ENCODE measurements around the gene MACROD2.

The MACROD2 gene

DNA sequence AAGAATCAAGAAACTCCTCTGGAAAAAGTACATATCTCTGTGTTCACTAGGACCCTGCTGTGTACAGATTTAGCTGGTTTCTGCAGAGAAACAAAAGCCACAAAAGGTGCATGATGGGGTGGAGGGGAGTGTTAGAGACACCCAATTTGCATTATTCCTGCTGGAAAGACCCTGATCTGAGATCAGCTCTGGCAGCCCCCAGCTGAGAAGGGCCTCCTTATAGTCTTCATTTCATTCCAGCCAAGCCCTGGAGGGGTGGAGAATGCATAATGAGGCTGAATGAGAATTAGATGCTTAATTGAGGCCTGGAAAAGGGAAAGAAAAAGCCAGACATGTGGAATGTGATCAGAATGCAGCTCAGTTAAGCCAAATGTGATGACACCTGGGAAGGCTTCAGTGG lies 2032.4 kb downstream of the MACROD2 start (continued):
- TF ChIP-seq, protein P1, sequence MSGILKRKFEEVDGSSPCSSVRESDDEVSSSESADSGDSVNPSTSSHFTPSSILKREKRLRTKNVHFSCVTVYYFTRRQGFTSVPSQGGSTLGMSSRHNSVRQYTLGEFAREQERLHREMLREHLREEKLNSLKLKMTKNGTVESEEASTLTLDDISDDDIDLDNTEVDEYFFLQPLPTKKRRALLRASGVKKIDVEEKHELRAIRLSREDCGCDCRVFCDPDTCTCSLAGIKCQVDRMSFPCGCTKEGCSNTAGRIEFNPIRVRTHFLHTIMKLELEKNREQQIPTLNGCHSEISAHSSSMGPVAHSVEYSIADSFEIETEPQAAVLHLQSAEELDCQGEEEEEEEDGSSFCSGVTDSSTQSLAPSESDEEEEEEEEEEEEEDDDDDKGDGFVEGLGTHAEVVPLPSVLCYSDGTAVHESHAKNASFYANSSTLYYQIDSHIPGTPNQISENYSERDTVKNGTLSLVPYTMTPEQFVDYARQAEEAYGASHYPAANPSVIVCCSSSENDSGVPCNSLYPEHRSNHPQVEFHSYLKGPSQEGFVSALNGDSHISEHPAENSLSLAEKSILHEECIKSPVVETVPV (CRISPR knock-in tag; IDR thresholded peaks at IDR 0.05) = no peak
- TF ChIP-seq ESRRG (CRISPR knock-in tag; IDR thresholded peaks at IDR 0.05) (no peak), CSDC2 (CRISPR knock-in tag; IDR thresholded peaks at IDR 0.05) (no peak), ZNF565 (CRISPR knock-in tag; conservative IDR thresholded peaks at IDR 0.05; ENCODE audit: low read depth) (no peak), ZC3H10 (CRISPR knock-in tag; IDR thresholded peaks at IDR 0.05) (no peak), ISL1 (CRISPR knock-in tag; IDR thresholded peaks at IDR 0.05) (no peak)

DNA sequence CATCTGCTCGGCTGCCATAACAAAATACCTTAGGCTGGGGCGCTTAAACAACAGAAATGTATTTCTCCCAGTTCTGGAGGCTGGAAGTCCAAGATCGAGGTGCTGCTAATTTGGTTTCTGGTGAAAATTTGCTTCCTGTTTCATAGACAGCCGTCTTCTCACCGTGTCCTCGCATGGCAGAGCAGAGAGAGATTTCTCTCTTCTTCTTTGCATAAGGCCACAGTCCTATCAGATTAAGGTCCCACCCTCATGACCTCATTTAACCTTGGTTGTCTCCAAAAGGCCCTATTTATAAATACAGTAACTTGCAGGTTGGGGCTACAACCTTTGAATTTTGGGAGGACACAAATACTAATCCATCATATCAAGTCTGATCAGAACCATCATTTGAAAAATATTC lies 2033.6 kb downstream of the MACROD2 start:
- TF ChIP-seq CSDC2 (CRISPR knock-in tag; IDR thresholded peaks at IDR 0.05) (no peak), SNAI2 (CRISPR knock-in tag; IDR thresholded peaks at IDR 0.05) (no peak), GLIS3 (CRISPR knock-in tag; IDR thresholded peaks at IDR 0.05) (no peak), ZNF8 (CRISPR knock-in tag; IDR thresholded peaks at IDR 0.05) (no peak), ESRRG (CRISPR knock-in tag; IDR thresholded peaks at IDR 0.05) (no peak), POU6F1 (CRISPR knock-in tag; IDR thresholded peaks at IDR 0.05; ENCODE audit: borderline replicate concordance, low read depth) (no peak), TCF4 (CRISPR knock-in tag; IDR thresholded peaks at IDR 0.05; ENCODE audit: borderline replicate concordance) (no peak), ISL1 (CRISPR knock-in tag; IDR thresholded peaks at IDR 0.05) (no peak), ZFP3 (CRISPR knock-in tag; IDR thresholded peaks at IDR 0.05) (no peak), CREB5 (CRISPR knock-in tag; IDR thresholded peaks at IDR 0.05; ENCODE audit: low read depth) (no peak), RARB (CRISPR knock-in tag; IDR thresholded peaks at IDR 0.05) (no peak), ZFP30 (CRISPR knock-in tag; IDR thresholded peaks at IDR 0.05) (no peak), PPARA (CRISPR knock-in tag; IDR thresholded peaks at IDR 0.05; ENCODE audit: borderline replicate concordance) (no peak), ZNF70 (CRISPR knock-in tag; IDR thresholded peaks at IDR 0.05) (no peak), OSR1 (CRISPR knock-in tag; IDR thresholded peaks at IDR 0.05) (no peak), BACH2 (CRISPR knock-in tag; IDR thresholded peaks at IDR 0.05; ENCODE audit: borderline replicate concordance) (no peak)
- TF ChIP-seq, protein P2, sequence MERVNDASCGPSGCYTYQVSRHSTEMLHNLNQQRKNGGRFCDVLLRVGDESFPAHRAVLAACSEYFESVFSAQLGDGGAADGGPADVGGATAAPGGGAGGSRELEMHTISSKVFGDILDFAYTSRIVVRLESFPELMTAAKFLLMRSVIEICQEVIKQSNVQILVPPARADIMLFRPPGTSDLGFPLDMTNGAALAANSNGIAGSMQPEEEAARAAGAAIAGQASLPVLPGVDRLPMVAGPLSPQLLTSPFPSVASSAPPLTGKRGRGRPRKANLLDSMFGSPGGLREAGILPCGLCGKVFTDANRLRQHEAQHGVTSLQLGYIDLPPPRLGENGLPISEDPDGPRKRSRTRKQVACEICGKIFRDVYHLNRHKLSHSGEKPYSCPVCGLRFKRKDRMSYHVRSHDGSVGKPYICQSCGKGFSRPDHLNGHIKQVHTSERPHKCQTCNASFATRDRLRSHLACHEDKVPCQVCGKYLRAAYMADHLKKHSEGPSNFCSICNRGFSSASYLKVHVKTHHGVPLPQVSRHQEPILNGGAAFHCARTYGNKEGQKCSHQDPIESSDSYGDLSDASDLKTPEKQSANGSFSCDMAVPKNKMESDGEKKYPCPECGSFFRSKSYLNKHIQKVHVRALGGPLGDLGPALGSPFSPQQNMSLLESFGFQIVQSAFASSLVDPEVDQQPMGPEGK (CRISPR knock-in tag; IDR thresholded peaks at IDR 0.05; ENCODE audit: borderline replicate concordance) = no peak
- TF ChIP-seq, protein P1 (CRISPR knock-in tag; IDR thresholded peaks at IDR 0.05) = no peak
- TF ChIP-seq, protein P3, sequence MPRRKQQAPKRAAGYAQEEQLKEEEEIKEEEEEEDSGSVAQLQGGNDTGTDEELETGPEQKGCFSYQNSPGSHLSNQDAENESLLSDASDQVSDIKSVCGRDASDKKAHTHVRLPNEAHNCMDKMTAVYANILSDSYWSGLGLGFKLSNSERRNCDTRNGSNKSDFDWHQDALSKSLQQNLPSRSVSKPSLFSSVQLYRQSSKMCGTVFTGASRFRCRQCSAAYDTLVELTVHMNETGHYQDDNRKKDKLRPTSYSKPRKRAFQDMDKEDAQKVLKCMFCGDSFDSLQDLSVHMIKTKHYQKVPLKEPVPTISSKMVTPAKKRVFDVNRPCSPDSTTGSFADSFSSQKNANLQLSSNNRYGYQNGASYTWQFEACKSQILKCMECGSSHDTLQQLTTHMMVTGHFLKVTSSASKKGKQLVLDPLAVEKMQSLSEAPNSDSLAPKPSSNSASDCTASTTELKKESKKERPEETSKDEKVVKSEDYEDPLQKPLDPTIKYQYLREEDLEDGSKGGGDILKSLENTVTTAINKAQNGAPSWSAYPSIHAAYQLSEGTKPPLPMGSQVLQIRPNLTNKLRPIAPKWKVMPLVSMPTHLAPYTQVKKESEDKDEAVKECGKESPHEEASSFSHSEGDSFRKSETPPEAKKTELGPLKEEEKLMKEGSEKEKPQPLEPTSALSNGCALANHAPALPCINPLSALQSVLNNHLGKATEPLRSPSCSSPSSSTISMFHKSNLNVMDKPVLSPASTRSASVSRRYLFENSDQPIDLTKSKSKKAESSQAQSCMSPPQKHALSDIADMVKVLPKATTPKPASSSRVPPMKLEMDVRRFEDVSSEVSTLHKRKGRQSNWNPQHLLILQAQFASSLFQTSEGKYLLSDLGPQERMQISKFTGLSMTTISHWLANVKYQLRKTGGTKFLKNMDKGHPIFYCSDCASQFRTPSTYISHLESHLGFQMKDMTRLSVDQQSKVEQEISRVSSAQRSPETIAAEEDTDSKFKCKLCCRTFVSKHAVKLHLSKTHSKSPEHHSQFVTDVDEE (CRISPR knock-in tag; IDR thresholded peaks at IDR 0.05) = no peak
- ATAC-seq = no peak
